T-helper 1 cell treated with Interleukin-12 subunit alpha and Interleukin-12 subunit beta and Interleukin-4 antibody, amounts not matched to agents 30 μg/mL and 1 μg/mL, for 36 hours (primary cell): Measurements from ENCODE around the gene SH3PXD2A.
A peak's percentile ranks its signal among the peaks of the same experiment; 100 is the strongest.
"Not testable (repeated sequence)": the region's sequence is repeated elsewhere in the genome, so short reads cannot be mapped to it uniquely, and the experiment has no call there.

Experiments used
- H3K27ac Mint-ChIP-seq: one replicate; pipeline ENCODE4 v1.8.0; 2021; ENCODE audit warnings: mild to moderate bottlenecking, mixed read lengths
- H3K27me3 Mint-ChIP-seq: one replicate; pipeline ENCODE4 v1.8.0; 2021; ENCODE audit warnings: low read depth, mixed read lengths
- H3K36me3 Mint-ChIP-seq: one replicate; pipeline ENCODE4 v1.8.0; 2021; ENCODE audit warnings: low read depth, mixed read lengths
- H3K4me1 Mint-ChIP-seq: one replicate; pipeline ENCODE4 v1.8.0; 2021; ENCODE audit warnings: low read depth, mixed read lengths
- H3K4me3 Mint-ChIP-seq: one replicate; pipeline ENCODE4 v1.8.0; 2021; ENCODE audit warnings: mild to moderate bottlenecking, moderate library complexity, mixed read lengths
- H3K9me3 Mint-ChIP-seq: one replicate; pipeline ENCODE4 v1.8.0; 2021; ENCODE audit warnings: mixed read lengths

SH3PXD2A gene

DNA sequence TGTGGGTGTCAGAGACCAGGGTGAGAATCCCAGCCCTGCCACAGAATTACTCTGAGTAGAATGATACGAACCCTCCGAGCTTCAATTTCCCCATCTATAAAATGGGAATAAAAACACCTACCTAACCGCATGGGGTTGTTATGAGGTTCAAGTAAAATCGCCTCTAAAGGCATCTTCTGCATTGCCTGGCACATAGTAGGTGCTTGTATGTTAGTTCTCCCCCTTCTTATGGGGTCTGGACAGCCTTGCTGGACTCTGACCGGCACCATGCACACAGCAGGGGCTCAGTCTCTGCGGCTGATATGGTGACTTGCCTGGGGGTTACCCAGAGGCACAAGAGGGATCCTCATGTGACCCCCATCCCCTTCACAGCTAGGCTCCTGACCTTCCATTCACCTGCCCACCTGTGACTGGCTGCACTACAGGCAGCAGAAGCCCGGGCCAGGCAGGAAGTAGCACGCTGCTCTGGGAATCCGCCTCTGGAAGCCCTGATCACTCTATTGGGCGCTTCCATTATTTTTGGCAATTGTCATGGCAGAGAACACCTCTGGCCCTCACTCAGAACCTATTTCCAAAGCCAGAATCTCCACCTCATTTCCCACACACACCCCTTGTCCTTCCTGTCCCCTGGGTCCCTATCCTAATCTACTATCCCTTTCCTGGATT, 6.0 kb downstream of the SH3PXD2A start:
- Mint-ChIP-seq H3K9me3 (no peaks in the 10 kb centered on the region), H3K27ac (no peak overlapping the region), H3K27me3 (peaks cover 49% of the 10 kb centered on the region), H3K4me3 (no peak overlapping the region), H3K36me3 (peaks cover 1% of the 10 kb centered on the region), H3K4me1 (peaks cover 28% of the 10 kb centered on the region)

DNA sequence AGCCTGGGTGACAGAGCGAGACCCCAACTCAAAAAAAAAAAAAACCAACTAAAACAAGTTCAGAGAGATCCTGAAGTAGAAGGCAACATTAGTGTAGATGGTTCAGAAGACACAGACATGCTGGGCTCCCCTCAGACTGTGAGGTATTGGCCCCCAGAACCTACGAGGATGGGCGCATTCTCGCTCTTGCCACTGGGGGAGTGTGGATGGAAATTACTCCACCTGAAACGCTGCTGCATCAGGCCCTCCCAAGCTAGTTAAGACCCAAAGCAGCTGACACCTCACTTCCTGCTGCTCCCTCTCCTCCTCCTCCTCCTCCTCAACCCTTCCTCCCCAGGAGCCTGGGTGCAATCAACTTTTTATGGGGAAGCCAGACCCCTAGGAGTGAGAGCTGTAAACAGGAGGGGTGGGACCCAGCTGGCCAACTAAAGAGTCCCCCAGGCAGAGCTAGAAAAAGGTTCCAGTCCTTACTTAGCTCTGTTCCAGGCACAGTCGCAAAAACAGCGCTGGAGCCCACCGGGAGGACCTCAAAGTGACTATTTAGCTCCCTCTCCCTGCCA, 7.4 kb downstream of the SH3PXD2A start:
- Mint-ChIP-seq H3K9me3 (no peaks in the 10 kb centered on the region), H3K36me3 (no peaks in the 10 kb centered on the region), H3K27me3 (peaks cover 35% of the 10 kb centered on the region), H3K27ac (no peak overlapping the region), H3K4me1 (peaks cover 25% of the 10 kb centered on the region), H3K4me3 (no peak overlapping the region)

DNA sequence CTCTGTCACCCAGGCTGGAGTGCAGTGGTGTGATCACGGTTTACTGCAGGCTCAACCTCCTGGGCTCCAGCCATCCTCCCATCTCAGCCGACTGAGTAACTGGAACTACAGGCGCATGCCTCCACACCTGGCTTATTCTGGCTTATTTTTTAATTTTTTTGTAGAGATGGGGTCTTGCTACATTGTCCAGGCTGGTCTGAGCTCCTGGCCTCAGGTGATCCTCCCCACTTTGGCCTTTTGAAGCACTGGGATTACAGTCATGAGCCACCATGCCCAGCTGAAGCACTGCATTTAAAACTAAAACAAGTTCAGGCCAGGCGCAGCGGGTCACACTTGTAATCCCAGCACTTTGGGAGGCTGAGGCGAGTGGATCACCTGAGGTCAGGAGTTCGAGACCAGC, 8.0 kb downstream of the SH3PXD2A start:
- no peak overlapping the region for H3K4me3 Mint-ChIP-seq

DNA sequence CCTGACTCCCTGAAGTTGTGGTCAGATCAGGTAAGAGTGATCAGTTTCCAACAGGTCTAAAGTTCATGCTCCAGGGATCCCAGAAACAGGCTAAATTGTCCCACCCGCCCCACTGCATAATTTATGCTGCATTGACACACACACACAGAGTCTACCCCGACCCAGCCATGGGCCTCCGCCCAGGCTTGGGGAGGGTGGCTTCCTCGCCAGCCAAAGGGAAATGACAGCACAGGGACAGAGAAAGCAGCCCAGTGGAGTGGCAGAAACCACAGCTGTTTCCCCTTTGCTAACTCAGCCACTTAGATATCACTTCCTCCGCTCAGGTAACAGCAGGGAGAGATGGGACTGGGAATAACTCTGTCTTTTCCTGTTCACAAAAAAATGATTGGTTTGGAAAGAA, 9.4 kb downstream of the SH3PXD2A start:
- peaks cover 25% of the 10 kb centered on the region for H3K4me1 Mint-ChIP-seq
- peak overlapping the region; percentile 60 for H3K4me3 Mint-ChIP-seq
- H3K36me3 Mint-ChIP-seq = no peaks in the 10 kb centered on the region
- peaks cover 26% of the 10 kb centered on the region for H3K27me3 Mint-ChIP-seq
- H3K9me3 Mint-ChIP-seq = no peaks in the 10 kb centered on the region
- peak overlapping the region; percentile 74 for H3K27ac Mint-ChIP-seq

More for the DNA sequence above, 8.0 kb downstream of the SH3PXD2A start:
- Mint-ChIP-seq H3K4me1 (peaks cover 25% of the 10 kb centered on the region), H3K9me3 (no peaks in the 10 kb centered on the region), H3K27ac (no peak overlapping the region), H3K36me3 (no peaks in the 10 kb centered on the region), H3K27me3 (peaks cover 35% of the 10 kb centered on the region)

DNA sequence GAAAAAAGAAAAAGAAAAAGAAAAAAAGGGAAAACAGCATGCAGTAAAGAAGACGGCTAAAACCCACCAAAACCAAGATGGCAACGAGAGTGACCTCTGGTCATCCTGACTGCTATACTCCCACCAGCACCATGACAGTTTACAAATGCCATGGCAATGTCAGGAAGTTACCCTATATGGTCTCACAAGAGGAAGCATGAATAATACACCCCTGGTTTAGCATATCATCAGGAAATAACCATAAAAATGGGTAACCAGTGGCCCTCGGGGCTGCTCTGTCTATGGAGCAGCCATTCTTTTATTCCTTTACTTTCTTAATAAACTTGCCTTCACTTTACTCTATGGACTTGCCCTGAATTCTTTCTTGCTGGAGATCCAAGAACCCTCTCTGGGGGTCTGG, 10.0 kb downstream of the SH3PXD2A start:
- H3K27ac Mint-ChIP-seq = peak overlapping the region; percentile 74
- H3K9me3 Mint-ChIP-seq, H3K36me3 Mint-ChIP-seq: not testable (repeated sequence)
- H3K27me3 Mint-ChIP-seq = peaks cover 24% of the 10 kb centered on the region
- H3K4me1 Mint-ChIP-seq = peaks cover 27% of the 10 kb centered on the region
- H3K4me3 Mint-ChIP-seq = peak overlapping the region; percentile 60

DNA sequence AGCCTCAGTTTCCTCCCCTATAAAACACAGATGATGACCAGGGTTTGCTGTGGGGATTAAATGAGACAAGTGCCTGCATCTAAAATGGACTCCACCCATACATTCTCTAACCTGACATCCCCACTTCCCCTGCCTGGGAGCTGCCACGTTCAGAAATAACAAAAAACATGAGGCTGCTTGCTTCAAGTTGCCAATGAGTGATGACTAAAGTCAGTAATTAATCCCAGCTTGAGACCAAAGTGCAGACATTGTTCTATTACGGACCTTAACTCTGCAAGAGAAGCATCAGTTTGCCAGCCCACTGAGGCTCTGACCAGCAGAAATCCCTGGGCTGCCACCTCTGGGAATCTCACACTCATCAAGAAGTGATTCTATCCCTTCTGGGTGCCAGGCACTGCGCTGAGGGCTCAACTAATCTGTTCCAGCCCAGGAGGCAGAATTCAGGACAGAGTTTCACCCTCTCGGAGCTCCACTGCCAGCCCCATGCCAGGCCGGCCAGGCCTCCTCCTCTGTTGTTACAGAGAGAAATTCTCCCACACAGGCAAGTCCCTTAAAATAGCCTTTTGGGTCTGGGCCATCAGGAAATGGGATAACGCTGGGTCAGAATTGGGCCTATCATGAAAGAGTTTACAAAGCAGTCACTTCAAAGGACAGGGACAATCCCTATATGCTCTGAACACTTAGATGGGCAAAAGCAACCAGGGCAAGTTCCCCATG, 11.4 kb downstream of the SH3PXD2A start:
- H3K4me3 Mint-ChIP-seq = no peak overlapping the region
- H3K4me1 Mint-ChIP-seq = peaks cover 27% of the 10 kb centered on the region
- peaks cover 12% of the 10 kb centered on the region for H3K27me3 Mint-ChIP-seq
- H3K36me3 Mint-ChIP-seq = no peaks in the 10 kb centered on the region
- no peak overlapping the region for H3K27ac Mint-ChIP-seq
- no peaks in the 10 kb centered on the region for H3K9me3 Mint-ChIP-seq

DNA sequence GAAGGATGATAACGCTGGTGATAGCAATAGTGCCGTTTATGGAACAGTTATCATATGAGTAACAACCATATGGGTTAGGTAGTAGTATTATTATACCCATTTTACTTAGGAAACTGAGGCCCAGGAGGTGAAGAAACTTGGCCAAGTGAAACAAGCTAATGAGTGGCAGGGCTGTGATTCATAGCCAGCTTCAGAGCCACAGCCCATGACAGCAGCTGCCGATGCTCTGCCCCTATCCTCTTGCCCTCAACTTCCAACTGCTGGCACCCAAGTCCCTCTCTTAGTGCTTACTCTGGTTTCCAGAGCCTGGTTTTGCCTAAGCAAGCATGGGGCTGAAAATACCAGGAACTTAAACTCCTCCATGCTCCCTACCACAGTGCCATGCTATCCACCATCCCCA, 12.3 kb downstream of the SH3PXD2A start:
- Mint-ChIP-seq H3K36me3 (no peaks in the 10 kb centered on the region), H3K4me3 (no peak overlapping the region), H3K4me1 (peaks cover 24% of the 10 kb centered on the region), H3K27ac (no peak overlapping the region), H3K9me3 (no peaks in the 10 kb centered on the region), H3K27me3 (peaks cover 8% of the 10 kb centered on the region)

DNA sequence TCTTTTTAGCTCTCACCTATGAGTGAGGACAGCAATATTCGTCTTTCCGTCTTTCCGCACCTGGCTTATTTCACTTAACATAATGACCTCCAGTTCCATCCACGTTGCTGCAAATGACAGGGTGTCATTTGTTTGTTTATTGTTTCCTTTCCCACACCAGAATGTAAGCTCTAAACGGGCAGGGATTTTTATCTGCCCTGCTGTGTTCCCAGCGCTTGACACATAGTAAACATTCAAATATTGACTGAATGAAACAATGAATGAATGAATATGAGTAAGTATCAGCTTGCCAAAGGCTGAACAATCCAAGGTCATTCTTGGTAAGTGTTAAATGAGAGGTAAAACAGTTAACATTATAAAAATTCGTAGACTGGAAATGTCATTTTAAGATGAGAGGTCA, 12.8 kb downstream of the SH3PXD2A start:
- no peaks in the 10 kb centered on the region for H3K9me3 Mint-ChIP-seq
- H3K4me3 Mint-ChIP-seq = no peak overlapping the region

DNA sequence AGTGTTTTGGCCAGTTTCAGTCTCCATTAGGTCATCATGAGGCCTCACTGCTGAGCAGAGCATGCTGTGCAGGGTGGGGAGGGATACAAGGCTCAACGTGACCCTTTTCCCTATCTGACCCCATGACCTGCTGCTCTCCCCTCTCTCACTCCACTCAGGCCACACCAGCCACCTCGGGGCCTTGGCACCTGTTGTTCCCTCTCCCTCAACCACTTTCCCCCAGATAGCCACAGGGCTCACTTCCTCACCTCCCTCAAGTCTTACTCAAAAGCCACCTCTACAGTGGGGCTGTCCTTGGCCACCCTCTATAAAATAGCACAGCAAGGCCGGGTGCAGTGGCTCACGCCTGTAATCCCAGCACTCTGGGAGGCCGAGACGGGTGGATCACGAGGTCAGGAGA, 13.9 kb downstream of the SH3PXD2A start:
- H3K9me3 Mint-ChIP-seq = no peaks in the 10 kb centered on the region
- H3K4me1 Mint-ChIP-seq = peaks cover 20% of the 10 kb centered on the region
- H3K4me3 Mint-ChIP-seq = no peak overlapping the region
- peaks cover 8% of the 10 kb centered on the region for H3K27me3 Mint-ChIP-seq
- no peak overlapping the region for H3K27ac Mint-ChIP-seq
- H3K36me3 Mint-ChIP-seq = no peaks in the 10 kb centered on the region

More for the DNA sequence above, 12.8 kb downstream of the SH3PXD2A start:
- Mint-ChIP-seq H3K27me3 (peaks cover 8% of the 10 kb centered on the region), H3K4me1 (peaks cover 24% of the 10 kb centered on the region), H3K36me3 (no peaks in the 10 kb centered on the region), H3K27ac (no peak overlapping the region)

DNA sequence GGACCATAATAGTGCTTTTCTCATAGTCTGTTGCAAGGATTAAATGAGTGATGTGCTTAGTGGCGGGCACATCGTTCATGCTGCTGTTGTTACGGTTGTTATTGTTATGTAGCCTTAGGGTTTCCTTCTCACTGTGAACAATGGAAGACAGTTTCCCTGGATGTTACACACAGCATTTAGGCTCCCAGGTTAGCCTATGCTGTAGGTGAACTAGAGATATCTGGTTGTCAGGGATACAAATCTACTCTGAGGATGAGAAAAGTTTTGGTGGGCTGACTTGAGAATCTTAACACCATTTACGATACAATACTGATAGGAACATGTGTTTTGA, 14.7 kb downstream of the SH3PXD2A start:
- no peaks in the 10 kb centered on the region for H3K9me3 Mint-ChIP-seq
- H3K4me3 Mint-ChIP-seq = no peak overlapping the region
- peaks cover 12% of the 10 kb centered on the region for H3K4me1 Mint-ChIP-seq
- peaks cover 8% of the 10 kb centered on the region for H3K27me3 Mint-ChIP-seq
- H3K27ac Mint-ChIP-seq = no peak overlapping the region
- H3K36me3 Mint-ChIP-seq = no peaks in the 10 kb centered on the region

DNA sequence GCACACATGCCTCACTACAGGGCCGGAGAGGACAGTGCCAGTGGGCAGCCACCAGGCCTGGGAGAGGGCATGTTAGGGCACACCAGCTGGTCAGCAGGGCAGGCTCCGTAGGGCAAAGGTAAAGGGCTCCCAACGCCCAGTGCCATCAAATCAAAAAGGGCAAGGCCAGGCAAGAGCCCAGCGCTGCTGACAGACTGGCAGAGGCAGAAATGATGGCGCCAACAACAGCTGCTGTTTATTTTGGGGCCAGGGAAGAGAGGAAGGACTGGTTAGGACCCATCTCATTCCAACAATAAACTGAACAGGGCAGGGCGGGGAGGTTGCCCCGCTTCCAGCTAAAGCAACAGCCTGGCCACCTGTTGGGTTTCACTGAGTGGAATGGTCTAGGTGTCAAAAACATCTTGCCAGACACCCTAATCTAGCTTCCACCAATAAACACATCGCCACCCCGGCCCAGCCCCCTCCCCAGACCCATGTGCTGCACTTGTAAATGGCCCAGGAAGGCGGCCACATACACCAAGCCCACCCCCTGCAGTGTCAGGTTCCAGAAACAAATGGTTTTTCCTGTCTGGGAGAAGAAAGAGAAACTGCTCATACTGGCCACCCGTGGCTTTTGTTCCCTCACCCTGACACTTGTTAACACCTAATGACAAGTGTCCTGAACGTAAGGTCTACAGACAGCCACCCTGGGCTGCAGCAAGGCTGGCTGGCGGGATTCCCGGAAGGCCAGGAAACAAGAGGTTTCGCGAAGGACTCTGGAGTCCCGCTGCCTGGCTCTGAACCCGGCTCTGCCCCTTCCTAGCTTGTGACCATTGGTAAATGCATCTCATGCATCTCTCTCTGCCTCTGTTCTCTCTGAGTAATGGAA, 15.3 kb downstream of the SH3PXD2A start:
- H3K36me3 Mint-ChIP-seq = no peaks in the 10 kb centered on the region
- H3K9me3 Mint-ChIP-seq = no peaks in the 10 kb centered on the region
- peaks cover 6% of the 10 kb centered on the region for H3K4me1 Mint-ChIP-seq
- no peak overlapping the region for H3K4me3 Mint-ChIP-seq
- peaks cover 8% of the 10 kb centered on the region for H3K27me3 Mint-ChIP-seq
- H3K27ac Mint-ChIP-seq = no peak overlapping the region

DNA sequence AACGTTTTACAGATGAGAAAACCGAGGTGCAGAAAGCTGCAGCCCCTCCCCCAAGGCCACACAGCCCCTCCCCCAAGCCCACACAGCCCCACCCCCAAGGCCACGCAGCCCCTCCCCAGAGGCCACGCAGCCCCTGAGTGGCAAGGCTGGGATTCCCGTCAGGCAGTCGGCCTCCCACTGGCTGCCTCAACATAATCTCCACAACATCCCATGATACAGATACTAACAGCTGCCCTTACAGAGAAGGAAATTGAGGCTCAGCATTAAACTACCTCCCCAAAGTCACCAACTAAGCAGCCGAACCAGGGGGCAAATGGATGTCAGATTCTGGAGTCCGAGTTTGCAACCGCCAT, 15.9 kb downstream of the SH3PXD2A start:
- Mint-ChIP-seq H3K4me1 (peaks cover 5% of the 10 kb centered on the region), H3K4me3 (no peak overlapping the region), H3K9me3 (no peaks in the 10 kb centered on the region), H3K27me3 (peaks cover 8% of the 10 kb centered on the region), H3K36me3 (no peaks in the 10 kb centered on the region), H3K27ac (no peak overlapping the region)

DNA sequence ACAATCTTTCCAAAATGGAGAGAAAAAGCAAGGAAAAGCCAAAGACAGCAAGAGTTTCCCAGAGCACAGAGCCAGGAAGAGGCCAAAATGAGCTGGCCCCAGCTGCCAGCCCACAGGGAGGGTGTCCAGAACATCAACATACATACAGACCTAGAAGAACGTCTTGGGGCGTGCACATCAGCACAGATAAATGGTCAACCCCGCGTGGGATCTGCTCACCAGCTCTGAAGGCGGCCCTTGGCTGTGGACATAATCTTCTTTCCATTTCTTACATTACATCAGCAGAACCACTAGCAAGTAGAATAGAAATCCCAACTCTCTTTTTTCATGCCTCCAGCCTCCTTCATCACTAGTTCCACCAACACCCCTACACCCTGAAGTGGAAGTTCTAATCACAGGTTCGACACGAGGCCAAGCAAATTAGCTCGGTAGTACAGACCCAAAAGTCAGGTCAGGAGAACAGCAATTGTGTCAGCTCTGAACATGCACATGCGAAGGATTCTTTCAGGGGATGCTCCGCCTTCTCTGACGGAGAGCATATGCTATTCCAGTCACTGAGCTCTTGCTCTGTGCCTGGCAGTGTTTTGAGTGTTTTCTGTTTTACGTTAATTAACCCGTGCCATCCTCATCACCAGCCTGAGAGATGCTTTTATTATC, 16.4 kb downstream of the SH3PXD2A start:
- Mint-ChIP-seq H3K4me3 (no peak overlapping the region), H3K36me3 (no peaks in the 10 kb centered on the region), H3K9me3 (no peaks in the 10 kb centered on the region), H3K27ac (no peak overlapping the region), H3K4me1 (peaks cover 5% of the 10 kb centered on the region), H3K27me3 (peaks cover 8% of the 10 kb centered on the region)

DNA sequence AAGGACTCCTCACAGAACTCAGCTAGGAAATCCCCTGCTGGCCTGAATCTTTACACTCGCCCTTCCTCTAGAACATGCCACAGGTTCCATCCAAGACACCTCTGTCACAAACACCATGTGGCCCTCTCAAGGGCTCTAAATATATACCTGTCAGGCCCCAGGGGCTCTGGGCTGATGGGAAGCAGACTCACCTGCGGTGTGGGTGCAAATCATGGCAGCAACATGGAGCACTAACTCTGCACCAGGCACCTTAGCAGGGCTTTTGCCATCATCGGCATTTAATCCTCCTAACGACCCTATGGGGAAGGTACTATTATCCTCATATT, 17.3 kb downstream of the SH3PXD2A start:
- Mint-ChIP-seq H3K36me3 (no peaks in the 10 kb centered on the region), H3K4me3 (no peak overlapping the region), H3K9me3 (no peaks in the 10 kb centered on the region), H3K4me1 (peaks cover 1% of the 10 kb centered on the region), H3K27ac (no peak overlapping the region), H3K27me3 (peaks cover 8% of the 10 kb centered on the region)
